Activated CD4-positive, alpha-beta T cell treated with anti-CD3 and anti-CD28 coated beads for 48 hours (primary cell): ENCODE measurements around the gene CIAO2A.
"Not testable (repeated sequence)": the region's sequence is repeated elsewhere in the genome, so short reads cannot be mapped to it uniquely, and the experiment has no call there.

Experiments used
- DNase-seq: peaks from one replicate; pipeline ENCODE4 v3.0.0-alpha.2; 2020

Gene CIAO2A, protein sequence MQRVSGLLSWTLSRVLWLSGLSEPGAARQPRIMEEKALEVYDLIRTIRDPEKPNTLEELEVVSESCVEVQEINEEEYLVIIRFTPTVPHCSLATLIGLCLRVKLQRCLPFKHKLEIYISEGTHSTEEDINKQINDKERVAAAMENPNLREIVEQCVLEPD

DNA sequence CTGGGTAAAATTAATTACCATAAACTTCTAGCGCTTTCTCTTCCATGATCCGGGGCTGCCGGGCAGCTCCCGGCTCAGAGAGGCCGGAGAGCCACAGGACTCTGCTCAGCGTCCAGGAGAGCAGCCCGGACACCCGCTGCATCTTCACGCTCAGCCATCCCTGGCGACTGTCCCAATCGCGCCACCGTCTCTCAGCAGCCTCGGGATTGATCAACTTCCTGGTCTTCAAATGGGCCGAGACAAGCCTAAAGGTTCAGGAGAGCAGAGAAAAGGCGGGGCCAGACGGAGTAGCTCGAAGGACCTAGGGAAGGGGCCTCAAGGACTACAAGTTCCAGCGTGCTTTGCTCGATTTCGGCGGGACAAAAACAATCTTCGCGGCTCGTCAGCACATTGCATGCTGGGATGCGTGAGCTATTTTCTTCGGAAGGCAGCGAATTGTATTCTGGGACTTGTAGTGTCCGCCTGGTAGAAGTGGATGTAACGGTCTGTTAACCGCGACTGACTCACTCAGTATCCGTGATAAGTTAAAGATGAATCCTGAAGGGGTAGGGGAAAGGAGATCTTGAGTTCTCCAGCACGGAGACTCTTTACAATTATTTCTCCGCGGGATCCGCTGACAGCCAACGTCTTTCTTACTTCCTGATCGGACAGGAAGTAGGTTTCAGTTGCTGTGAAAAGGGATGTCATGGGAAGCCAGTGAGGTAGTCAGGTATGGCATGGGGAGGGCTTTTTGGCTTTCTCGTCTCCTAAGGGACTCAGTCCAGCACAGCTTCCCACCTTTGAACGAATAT lies at the start of gene CIAO2A:
Gene CIAO2A, minus strand, starts transcription at position 212 of the 791 bp plus-strand sequence. Its CDS starts 70 bp downstream, at position 142.
- DNase-seq, result peak; percentile 96

DNA sequence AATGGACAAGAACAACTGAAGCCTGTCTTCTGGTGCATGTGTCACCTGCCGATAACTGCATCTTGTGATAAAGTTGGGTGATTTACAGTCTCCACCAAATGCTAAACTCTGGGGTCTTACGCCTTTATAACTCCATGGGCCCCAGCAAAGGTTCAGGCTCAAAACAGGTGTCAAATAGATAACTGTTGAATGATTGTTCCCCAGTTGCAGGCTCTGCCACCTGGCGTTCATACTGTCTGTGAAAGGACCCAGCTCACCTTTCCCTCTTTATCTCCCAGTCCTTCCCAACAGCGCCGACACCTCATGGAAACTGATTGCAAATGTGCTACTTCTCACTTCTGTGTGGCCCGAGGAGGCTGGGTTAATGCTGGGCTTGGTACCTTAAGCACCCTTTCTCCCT lies 49.6 kb upstream of the CIAO2A start:
- no peak for DNase-seq

DNA sequence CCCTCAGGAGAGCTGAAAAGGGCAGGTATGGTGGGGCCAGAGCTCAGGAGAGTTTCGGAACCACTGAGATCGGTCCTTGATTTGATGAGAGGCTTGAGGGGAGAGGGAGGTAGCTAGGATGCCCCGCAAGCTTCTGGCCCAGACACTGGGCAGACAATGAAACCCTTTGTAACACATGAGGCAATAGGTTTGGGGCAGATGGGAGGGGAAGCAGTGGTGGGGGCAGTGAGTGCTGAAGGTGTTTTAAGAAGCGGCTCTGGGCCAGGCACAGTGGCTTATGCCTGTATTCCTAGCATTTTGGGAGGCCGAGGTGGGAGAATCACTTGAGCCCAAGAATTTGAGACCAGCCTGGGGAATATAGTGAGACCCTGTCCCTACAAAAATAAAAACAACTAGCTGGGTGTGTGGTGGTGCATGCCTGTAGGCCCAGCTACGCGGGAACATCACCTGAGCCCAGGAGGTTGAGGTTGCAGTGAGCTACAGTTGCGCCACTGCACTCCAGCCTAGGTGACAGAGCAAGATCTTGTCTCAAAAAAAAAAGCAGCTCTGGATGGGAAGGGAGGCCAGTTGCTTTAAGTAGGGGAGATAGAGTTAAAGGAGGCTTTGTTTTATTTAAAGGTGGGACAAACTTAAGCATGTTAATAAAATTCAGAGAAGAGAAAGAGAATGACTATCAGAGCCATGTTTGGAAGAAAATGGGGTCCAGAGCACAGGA lies 48.3 kb upstream of the CIAO2A start:
- DNase-seq, result no peak

DNA sequence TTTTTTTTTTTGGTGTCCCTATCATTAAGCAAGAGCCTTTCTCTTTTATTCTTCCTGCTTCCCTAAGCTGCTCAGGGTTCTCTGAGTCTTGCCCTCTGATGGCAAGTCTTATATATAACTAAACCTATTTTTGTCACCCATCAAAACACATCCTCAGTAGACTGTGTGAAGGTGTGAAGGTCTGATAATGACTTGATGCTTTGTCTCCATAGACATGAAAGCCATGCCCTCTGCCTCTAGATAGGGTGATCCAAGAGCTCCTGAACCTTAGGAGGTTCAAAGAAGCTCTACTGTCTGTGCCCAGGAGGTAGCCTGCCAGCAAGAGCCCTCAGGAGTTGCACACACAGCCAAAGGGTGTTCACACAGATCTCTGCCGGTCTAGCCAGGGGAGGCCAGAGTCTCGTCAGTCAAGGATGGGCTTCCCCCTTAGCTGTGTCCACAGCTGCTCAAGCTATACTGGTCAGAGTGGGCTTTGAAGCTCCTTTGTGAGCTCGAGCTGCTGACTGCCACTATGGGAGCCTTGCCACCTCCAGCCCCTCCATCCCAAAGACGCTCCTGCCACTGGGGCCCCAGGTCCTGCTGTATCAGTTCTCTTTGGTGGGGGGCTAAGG lies 44.8 kb upstream of the CIAO2A start:
- no peak for DNase-seq

- no peak for DNase-seq
Measured at GRCh38 chr15:64137226-64137833, 43.7 kb upstream of the CIAO2A start.

DNA sequence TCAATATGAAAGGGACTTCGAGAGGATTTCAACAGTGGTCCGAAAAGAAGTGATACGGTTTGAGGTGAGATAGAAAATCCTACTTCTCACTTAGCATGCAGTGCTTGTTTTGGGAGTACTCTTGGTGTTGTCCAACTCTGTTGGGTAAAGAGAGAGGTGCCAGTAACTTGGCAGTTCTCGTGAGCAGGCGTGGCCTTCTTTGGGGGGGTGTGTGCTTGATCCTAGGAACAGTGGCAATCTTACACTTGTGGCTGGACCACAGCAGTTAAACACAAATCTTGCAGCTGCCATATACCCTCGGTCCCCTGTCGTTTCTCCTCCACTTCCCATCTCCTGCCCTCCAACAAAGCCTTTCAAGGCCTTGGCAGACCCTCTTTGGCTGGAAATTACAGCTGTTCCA lies 42.7 kb upstream of the CIAO2A start:
- no peak for DNase-seq

GRCh38 chr15:64134345-64134829 lies 40.7 kb upstream of the CIAO2A start:
- no peak for DNase-seq

DNA sequence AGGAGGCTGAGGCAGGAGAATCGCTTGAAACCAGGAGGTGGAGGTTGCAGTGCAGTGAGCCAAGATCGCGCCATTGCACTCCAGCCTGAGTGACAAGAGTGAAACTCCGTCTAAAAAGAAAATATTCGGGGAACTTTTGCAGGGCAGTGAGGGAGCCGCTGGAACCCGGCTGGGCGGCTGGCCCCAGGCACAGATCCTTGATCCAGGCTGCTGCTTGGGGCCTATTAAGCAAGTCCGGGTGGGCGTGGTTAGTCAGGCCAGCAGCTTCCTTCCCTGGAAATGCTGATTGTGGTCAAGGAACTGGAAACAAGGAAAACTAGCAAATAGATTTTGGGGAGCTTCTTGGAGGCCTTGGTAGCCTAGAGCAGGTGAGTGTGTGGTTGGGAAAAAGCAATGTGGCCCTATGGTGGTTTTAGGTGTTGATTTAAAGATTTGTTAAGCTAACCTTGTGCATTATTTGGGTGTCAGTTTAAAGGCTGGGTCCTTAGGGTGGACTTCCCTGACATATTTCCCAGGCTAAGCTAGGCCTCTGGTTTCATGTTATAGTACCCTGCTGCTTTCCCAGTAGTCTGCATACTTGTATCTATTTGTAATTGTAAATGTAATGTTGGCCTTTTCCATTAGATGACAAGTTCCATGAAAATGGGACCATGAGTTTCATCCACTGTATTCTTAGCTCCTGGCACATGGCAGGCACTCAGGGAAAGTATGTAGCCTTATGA lies 40.1 kb upstream of the CIAO2A start:
- DNase-seq, result no peak

DNA sequence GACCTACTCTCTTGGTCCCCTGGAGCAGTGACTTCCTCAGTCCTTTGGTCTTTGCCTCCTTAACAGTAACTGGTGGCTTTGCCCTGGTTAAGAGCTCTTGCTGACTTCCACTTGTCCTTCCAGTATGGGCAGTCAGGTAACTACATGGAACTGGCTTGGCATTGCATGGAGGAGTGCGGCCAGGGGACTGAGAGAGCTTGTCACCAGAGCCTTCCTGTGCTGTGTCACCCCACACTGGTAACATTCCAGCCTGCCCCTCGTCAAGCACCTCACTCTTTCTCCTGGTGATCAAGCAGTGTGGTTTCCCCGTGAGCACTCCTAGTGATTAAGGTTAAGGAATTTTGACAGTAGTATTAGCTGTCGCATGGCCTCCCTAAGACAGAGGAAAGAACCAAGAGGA lies 38.6 kb upstream of the CIAO2A start:
- no peak for DNase-seq

DNA sequence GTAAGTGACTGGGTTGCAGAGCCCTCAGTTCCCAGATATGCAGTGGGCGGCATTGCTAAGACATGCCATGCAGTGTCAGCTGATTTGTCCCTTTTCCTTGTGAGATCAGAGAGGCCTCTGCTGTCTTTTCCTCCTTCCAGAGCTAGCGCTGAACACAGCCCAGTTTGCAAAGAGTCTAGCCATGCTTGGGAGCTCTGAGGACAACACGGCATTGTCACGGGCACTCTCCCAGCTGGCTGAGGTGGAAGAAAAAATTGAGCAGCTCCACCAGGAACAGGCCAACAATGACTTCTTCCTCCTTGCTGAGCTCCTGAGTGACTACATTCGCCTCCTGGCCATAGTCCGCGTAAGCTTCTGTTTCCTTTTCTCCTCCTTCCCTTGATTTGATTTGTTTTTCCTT lies 37.9 kb upstream of the CIAO2A start:
- DNase-seq, result no peak

DNA sequence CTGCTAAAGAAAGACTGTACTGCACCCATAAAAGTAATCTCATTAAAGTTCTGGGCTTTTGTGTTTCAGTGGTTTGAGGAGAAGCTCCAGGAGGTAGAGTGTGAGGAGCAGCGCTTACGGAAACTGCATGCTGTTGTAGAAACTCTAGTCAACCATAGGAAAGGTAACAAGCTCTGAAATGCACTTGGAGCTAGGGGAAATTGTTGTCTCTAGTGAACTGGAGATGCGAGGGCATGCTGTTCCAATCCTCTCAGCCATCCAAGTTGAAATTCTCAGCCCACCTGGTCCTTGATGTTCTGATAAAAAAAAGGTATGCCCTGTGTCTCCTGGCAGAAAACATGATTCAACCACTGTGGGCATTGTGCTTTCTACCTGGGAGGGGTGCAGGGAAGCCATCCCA lies 36.5 kb upstream of the CIAO2A start:
- DNase-seq, result no peak

- no peak for DNase-seq
Measured at GRCh38 chr15:64127521-64128270, 34.1 kb upstream of the CIAO2A start.

DNA sequence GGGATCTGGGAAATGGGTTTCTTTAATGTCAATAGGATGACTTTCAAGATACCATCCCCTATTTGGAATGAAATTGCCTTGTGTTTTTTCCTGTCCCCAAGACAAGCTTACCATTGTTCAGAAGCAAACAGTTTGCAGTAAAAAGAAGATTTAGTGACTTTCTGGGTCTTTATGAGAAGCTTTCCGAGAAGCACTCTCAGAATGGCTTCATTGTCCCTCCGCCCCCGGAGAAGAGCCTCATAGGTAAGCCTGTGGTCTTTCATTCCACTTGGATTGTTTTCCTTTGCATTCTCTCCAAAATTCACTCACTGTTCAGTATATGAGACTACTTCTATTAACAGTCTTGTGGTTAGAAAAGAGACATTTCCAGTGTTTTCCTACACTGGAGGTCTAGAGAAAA lies 32.3 kb upstream of the CIAO2A start:
- no peak for DNase-seq

DNA sequence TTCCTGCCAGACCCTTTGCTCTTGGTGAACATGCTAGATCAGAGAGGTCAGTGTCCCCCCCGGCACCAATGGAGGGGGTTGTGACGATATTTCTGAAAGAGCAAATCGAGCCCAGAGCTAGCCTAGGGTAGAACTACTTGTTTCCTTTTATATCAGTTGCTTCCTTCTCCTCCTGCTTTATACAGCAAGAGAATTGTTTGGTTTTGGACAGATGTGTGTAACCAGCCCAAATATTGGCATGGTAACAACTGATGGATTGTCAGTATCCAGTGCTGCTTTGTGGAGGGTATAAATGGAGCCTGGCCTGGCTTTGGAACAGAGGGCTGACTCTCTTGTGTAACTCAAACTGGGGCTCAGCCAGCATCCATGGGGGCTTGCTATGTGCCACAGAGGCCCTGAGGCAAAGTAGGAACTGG lies 29.3 kb upstream of the CIAO2A start:
- no peak for DNase-seq

DNA sequence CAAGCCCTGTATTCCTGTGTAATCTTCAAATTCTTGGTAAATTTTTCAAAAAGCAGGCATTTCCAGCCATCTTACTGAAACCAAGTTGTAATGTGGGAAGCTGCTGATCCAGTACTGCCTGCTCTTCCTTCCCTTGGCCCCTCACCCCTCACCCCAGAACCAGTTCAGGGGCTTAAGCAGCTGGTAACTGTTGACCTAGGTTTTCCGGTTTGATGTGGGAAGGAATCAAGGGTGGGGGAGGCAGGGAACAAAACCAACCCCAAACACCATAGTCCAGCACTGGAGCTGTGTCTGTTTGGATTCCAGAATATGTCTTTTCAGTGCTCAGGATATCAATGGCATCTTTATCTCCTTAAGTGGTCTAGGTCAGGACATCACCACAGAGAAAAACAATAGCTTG lies 28.8 kb upstream of the CIAO2A start:
- no peak for DNase-seq

DNA sequence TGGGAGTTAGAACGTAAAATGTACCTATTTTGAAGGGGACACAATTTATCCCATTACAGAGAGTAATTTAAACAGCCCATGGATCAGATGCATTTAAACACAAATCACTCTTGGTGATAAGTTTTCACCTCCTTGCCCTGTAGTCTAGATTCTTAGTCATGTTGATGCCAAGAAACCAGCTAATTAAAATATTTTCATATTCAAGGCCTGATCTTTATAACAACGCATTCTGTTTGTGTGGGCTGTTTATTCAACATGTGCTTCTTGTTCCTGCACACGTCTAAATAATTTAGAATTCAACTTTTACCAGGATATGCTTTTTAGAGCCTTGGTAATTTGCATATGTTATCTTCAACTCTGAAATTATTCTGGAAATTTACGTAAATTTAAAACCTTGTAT lies 28.0 kb upstream of the CIAO2A start:
- no peak for DNase-seq

DNA sequence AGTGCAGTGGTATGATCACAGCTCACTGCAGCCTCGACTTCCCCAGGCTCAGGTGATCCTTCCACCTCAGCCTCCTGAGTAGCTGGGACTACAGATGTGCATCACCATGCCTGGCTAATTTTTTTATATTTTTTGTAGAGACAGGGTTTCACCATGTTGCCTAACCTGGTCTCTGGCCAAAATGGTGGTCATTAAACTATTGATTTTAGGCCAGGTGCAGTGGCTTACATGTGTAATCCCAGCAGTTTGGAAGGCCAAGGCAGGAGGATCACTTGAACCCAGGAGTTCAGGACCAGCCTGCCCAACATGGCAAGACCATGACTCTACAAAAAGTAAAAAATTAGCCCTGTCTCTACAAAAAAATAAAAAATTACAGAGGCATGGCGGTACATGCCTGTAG lies 26.7 kb upstream of the CIAO2A start:
- not testable (repeated sequence) for DNase-seq

- DNase-seq, result no peak
Measured at GRCh38 chr15:64117759-64118487, 24.3 kb upstream of the CIAO2A start.

- DNase-seq, result no peak
Measured at GRCh38 chr15:64112904-64113303, 19.3 kb upstream of the CIAO2A start.

DNA sequence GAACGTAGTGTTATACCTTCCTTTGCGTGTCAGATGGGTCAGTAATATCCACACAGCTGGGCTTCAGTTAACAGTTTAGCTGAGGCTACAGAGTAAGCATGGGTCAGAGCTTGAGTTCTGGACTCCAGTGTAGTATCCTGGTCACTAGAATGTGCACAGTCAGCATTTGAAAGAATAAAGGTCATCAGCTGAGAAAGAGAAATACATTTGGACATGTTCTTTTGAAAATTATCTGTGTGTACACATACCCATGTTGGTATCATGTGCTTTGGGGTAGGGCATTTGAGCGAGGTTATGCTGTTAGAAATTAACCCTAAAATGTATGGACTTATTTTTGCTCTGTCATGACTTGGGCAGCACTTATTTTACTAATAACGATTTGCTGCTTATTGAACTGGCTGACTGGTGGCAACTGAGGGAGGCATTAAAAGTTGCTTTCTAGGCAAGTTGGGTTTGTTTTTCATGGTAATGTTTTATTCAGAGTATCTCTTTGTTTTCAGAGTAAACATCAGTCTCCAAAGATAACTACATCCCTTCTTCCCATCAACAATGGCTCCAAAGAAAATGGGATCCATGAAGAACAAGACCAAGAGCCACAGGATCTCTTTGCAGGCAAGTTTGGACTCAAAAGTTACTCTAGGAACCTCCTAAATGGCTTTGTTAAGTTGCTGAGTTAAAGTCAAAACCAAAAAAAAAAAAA lies 18.6 kb upstream of the CIAO2A start:
- no peak for DNase-seq
